T1000 (cell line): Measurements from ENCODE around the gene CLDN34.

Experiments used
- DNase-seq: peaks from one replicate; lab custom pipeline; 2025; ENCODE audit warnings: mixed read lengths; lab: John Stamatoyannopoulos, UW

Gene CLDN34

GRCh38 chrX:9966775-9967408 lies at the start of gene CLDN34:
CLDN34 (plus strand) TSS chrX:9967358; CDS start chrX:9967358, 0 bp downstream.
- no peak for DNase-seq

- DNase-seq = no peak
Measured at GRCh38 chrX:9917861-9918260, 49.3 kb upstream of the CLDN34 start.

GRCh38 chrX:9919632-9920172 lies 47.5 kb upstream of the CLDN34 start:
- no peak for DNase-seq

GRCh38 chrX:9921407-9921806 lies 45.8 kb upstream of the CLDN34 start:
- DNase-seq = no peak

GRCh38 chrX:9923357-9923756 lies 43.8 kb upstream of the CLDN34 start:
- no peak for DNase-seq

- DNase-seq = no peak
Measured at GRCh38 chrX:9926002-9926401, 41.2 kb upstream of the CLDN34 start.

- no peak for DNase-seq
Measured at GRCh38 chrX:9927698-9928482, 39.3 kb upstream of the CLDN34 start.

- DNase-seq = no peak
Measured at GRCh38 chrX:9935436-9935835, 31.7 kb upstream of the CLDN34 start.

- no peak for DNase-seq
Measured at GRCh38 chrX:9937761-9938160, 29.4 kb upstream of the CLDN34 start.

- DNase-seq = no peak
Measured at GRCh38 chrX:9938516-9938915, 28.6 kb upstream of the CLDN34 start.

- DNase-seq = no peak
Measured at GRCh38 chrX:9940421-9940820, 26.7 kb upstream of the CLDN34 start.

- no peak for DNase-seq
Measured at GRCh38 chrX:9942086-9942485, 25.1 kb upstream of the CLDN34 start.

GRCh38 chrX:9943420-9943819 lies 23.7 kb upstream of the CLDN34 start:
- no peak for DNase-seq

GRCh38 chrX:9947131-9947794 lies 19.9 kb upstream of the CLDN34 start:
- no peak for DNase-seq

GRCh38 chrX:9948406-9948805 lies 18.8 kb upstream of the CLDN34 start:
- DNase-seq = no peak

GRCh38 chrX:9952300-9952699 lies 14.9 kb upstream of the CLDN34 start:
- no peak for DNase-seq

GRCh38 chrX:9953396-9953795 lies 13.8 kb upstream of the CLDN34 start:
- no peak for DNase-seq

- no peak for DNase-seq
Measured at GRCh38 chrX:9955506-9955905, 11.7 kb upstream of the CLDN34 start.

GRCh38 chrX:9957743-9958142 lies 9.4 kb upstream of the CLDN34 start:
- DNase-seq = no peak

- DNase-seq = no peak
Measured at GRCh38 chrX:9958183-9958582, 9.0 kb upstream of the CLDN34 start.

GRCh38 chrX:9961750-9962149 lies 5.4 kb upstream of the CLDN34 start:
- DNase-seq = no peak

GRCh38 chrX:9977635-9978034 lies 10.5 kb downstream of the CLDN34 start:
- DNase-seq = no peak

- DNase-seq = no peak
Measured at GRCh38 chrX:9980401-9980800, 13.2 kb downstream of the CLDN34 start.
